HepG2 (cell line): ENCODE data around the gene GMEB2. TPM values are rescaled to one million over a fixed set of nuclear protein-coding genes. Genes with fewer than 3 reads are reported as not detected.

Experiments used
- ATAC-seq: fragments of 200-7000 bp; cut with Tn5 transposase; 3 replicates; pipeline ENCODE4 v1.9.1; 2020; ENCODE audit warnings: mild to moderate bottlenecking, moderate library complexity
- BruUV-seq: library from RNA; stranded (reverse); fragments of 400-500 nt; replicated peaks from 2 replicates; lab custom pipeline; 2021; lab: Mats Ljungman, UMichigan
- CTCF ChIA-PET: fragments of 300-600 bp; formaldehyde crosslinking; extraction: SDS; loops from one replicate; lab custom pipeline; 2021; ENCODE audit warnings: low total read pairs, inconsistent platforms, low intra/inter-chr PET ratio; lab: Yijun Ruan, JAX
- POLR2A ChIA-PET: fragments of 350-600 bp; sonication (Branson Sonifier 250); formaldehyde crosslinking; loops from one replicate; lab custom pipeline; 2020; ENCODE audit warnings: antibody characterized with exemption, inconsistent platforms; lab: Yijun Ruan, JAX
- DNase-seq: peaks from one replicate; pipeline ENCODE4 v3.0.0-alpha.2; 2015; ENCODE audit warnings: low spot score
- FAIRE-seq: peaks from 3 replicates; lab custom pipeline; 2011; peaks lifted over from hg19 to GRCh38; lab: Jason Lieb, UNC
- H2AFZ ChIP-seq: one replicate; pipeline ENCODE4 v1.6.1; 2011; ENCODE audit warnings: low read length, inconsistent platforms
- H3K27ac ChIP-seq: fragments of 300-600 bp; 3 replicates; pipeline ENCODE4 v1.8.0; 2011; ENCODE audit warnings: mixed run types, mild to moderate bottlenecking, mixed read lengths, low read length, inconsistent platforms; ENCODE audit not compliant: insufficient read depth; ENCODE audit errors: extremely low read length
- H3K27me3 ChIP-seq, 2 experiments: fragments of 200-600 bp in 1 of 2; 2 replicates in 1 of 2; 3 replicates in 1 of 2; pipeline versions ENCODE4 v1.6.0 to v1.8.0; 2011; ENCODE audit warnings: low read length in 2 of 2, mild to moderate bottlenecking in 2 of 2, moderate library complexity in 2 of 2, inconsistent platforms in 1 of 2; ENCODE audit not compliant: insufficient read depth in 2 of 2, control insufficient read depth in 1 of 2
- H3K36me3 ChIP-seq, 2 experiments: fragments of 200-600 bp in 1 of 2; replicated peaks in 1 of 2; 2 replicates in 1 of 2; 3 replicates in 1 of 2; pipeline versions ENCODE4 v1.5.1 to v1.8.0; 2011; ENCODE audit warnings: low read length in 2 of 2, inconsistent platforms in 1 of 2; ENCODE audit not compliant: insufficient read depth in 2 of 2, control insufficient read depth in 1 of 2
- H3K4me1 ChIP-seq: 2 replicates; pipeline ENCODE4 v1.5.1; 2012; ENCODE audit warnings: low read length, inconsistent platforms; ENCODE audit not compliant: insufficient read depth
- H3K4me2 ChIP-seq: 2 replicates; pipeline ENCODE4 v1.6.0; 2011; ENCODE audit warnings: low read depth, low read length, inconsistent platforms
- H3K4me3 ChIP-seq, 3 experiments: fragments of 200-600 bp in 1 of 3; sonication (generic), shearing (Covaris generic) in 1 of 3; replicated peaks in 1 of 3; 2 replicates each; pipeline ENCODE4 v1.5.1; 2011 to 2016; ENCODE audit warnings: low read length in 3 of 3, inconsistent platforms in 2 of 3, low read depth in 2 of 3, mild to moderate bottlenecking in 2 of 3, control low read depth in 1 of 3, mixed read lengths in 1 of 3; ENCODE audit not compliant: insufficient read depth in 1 of 3
- H3K79me2 ChIP-seq: one replicate; pipeline ENCODE4 v1.6.1; 2011; ENCODE audit warnings: low read length, inconsistent platforms; ENCODE audit not compliant: insufficient read depth
- H3K9ac ChIP-seq: 2 replicates; pipeline ENCODE4 v1.6.0; 2011; ENCODE audit warnings: mild to moderate bottlenecking, low read depth, low read length, inconsistent platforms; ENCODE audit not compliant: insufficient read depth
- H3K9me3 ChIP-seq: 2 replicates; pipeline ENCODE4 v1.5.1; 2012; ENCODE audit warnings: mild to moderate bottlenecking, low read length
- H4K20me1 ChIP-seq: 2 replicates; pipeline ENCODE4 v1.6.0; 2011; ENCODE audit warnings: inconsistent platforms, mild to moderate bottlenecking, low read length, moderate library complexity; ENCODE audit not compliant: insufficient read depth
- SP1 ChIP-seq, 2 experiments: fragments of 450-650 bp in 1 of 2; sonication (generic) in 1 of 2; formaldehyde crosslinking in 1 of 2; IDR thresholded peaks; 2 replicates each; pipeline versions ENCODE4 v1.4.0 to v1.6.1; 2016 to 2020; ENCODE audit warnings: missing genetic modification reagents in 1 of 2
- ZNF543 ChIP-seq: sonication (generic); formaldehyde crosslinking; IDR thresholded peaks from 2 replicates; pipeline ENCODE4 v1.4.0; 2020; ENCODE audit warnings: mild to moderate bottlenecking, missing genetic modification reagents
- WGBS: methylation state at CpG from one replicate; pipeline ENCODE4 v1.1.6; 2017; ENCODE audit warnings: low lambda C conversion rate; 5-methylcytosine and 5-hydroxymethylcytosine counted together
- in situ Hi-C: cut with HindIII; loops from 2 replicates; pipeline ENCODE4 v1.10.0; 2017; ENCODE audit warnings: low pct_unique_long_range_greater_than_20kb; ENCODE audit not compliant: extremely low pct_ligation_motif_present
- intact Hi-C: fragments of 100-400 bp; cut with micrococcal nuclease; formaldehyde crosslinking; loops from one replicate; pipeline ENCODE4 v1.10.0; 2022; ENCODE audit not compliant: unreplicated experiment
- polyA plus RNA-seq, 8 experiments: library from polyadenylated mRNA; depleted of rRNA in 3 of 8; stranded (reverse) in 7 of 8; unstranded in 1 of 8; fragments of >200 nt; fragmentation: Illumina TruSeq in 4 of 8; extraction: Trizol in 4 of 8; gene quantifications; 2 replicates each; pipeline versions ENCODE4 v1.2.1 to v1.2.3, GENCODE V29; 2011 to 2016; ENCODE audit warnings: low read depth in 4 of 8, missing spikeins in 1 of 8, mixed read lengths in 1 of 8; ENCODE audit not compliant: insufficient read depth in 1 of 8
- total RNA-seq, 5 experiments: library from RNA; depleted of rRNA; stranded (reverse); fragments of >200 nt; fragmentation: Illumina TruSeq; extraction: Trizol; gene quantifications; 2 replicates each; pipeline ENCODE4 v1.2.3, GENCODE V29; 2016; ENCODE audit warnings: low read depth in 1 of 5
- TF ChIP-seq, protein P1 (sequence below): sonication (generic); formaldehyde crosslinking; IDR thresholded peaks from 2 replicates; pipeline ENCODE4 v1.4.0; 2020; ENCODE audit warnings: missing genetic modification reagents, borderline replicate concordance
- TF ChIP-seq, protein P2 (sequence below): sonication (generic); formaldehyde crosslinking; IDR thresholded peaks from 2 replicates; pipeline ENCODE4 v1.8.0; 2022; ENCODE audit warnings: missing genetic modification reagents, mild to moderate bottlenecking, inconsistent platforms, borderline replicate concordance
- TF ChIP-seq, protein P3 (sequence below), 2 experiments: fragments of 450-650 bp in 1 of 2; sonication (generic) in 1 of 2; formaldehyde crosslinking in 1 of 2; IDR thresholded peaks; 2 replicates each; pipeline versions ENCODE4 v1.6.1 to v1.8.0; 2016 to 2022; ENCODE audit warnings: antibody characterized with exemption in 1 of 2, mild to moderate bottlenecking in 1 of 2, missing genetic modification reagents in 1 of 2
- TF ChIP-seq, protein P4 (sequence below): IDR thresholded peaks from 2 replicates; pipeline ENCODE4 v1.6.1; 2016; ENCODE audit warnings: low read depth, control low read depth
- TF ChIP-seq, protein P5 (sequence below): sonication (generic); formaldehyde crosslinking; IDR thresholded peaks from 2 replicates; pipeline ENCODE4 v1.8.0; 2022; ENCODE audit warnings: missing genetic modification reagents, mild to moderate bottlenecking, moderate library complexity, borderline replicate concordance

Gene GMEB2
- total and polyA plus RNA-seq, 2 of the 13 experiments (the other 11 are each of a cell fraction or from before 2014, with no cell fraction given): 10.6 to 12.4 TPM

DNA sequence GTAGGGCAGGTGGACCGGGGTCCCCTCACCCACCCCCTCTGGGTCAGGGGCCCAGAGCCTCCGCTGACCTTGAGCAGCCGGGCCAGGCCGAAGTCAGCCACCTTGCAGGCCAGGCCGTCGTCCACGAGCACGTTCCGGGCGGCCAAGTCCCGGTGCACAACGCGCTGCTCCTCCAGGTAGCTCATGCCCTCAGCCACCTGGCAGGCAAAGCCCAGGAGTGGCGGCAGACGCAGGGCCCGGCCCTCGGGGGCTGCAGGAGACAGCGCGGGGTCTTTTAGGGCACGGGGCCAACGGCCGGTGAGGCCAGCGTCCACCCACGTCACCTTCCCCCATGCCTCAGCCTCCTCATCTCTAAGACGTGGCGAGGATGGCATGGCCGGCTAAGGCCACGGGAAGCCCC, 85.5 kb downstream of the GMEB2 start:
- in situ Hi-C loops: no loop called here
- CTCF ChIA-PET: no interaction called here
- no peak overlapping the region for H2AFZ ChIP-seq
- ATAC-seq: no peak
- no peak overlapping the region for H3K4me2 ChIP-seq
- FAIRE-seq: no peak
- peaks cover 51% of the 10 kb centered on the region for H3K4me1 ChIP-seq
- DNase-seq: no peak
- no peaks in the 10 kb centered on the region; the same call in 1 of the 2 replicates for H4K20me1 ChIP-seq
- H3K79me2 ChIP-seq: no peaks in the 10 kb centered on the region
- no peak overlapping the region for H3K4me3 ChIP-seq
- POLR2A ChIA-PET: no interaction called here
- BruUV-seq: no TSS peak
- intact Hi-C loops: no loop called here
- H3K9me3 ChIP-seq: no peaks in the 10 kb centered on the region
- no peak overlapping the region for H3K27ac ChIP-seq
- WGBS: 52% methylated on average over 5 of the region's 28 CpGs
- no peak overlapping the region for H3K9ac ChIP-seq
- TF ChIP-seq ZNF543 (CRISPR knock-in tag) (no peak), SP1 (IDR thresholded peaks at IDR 0.05) (no peak), SP1 (CRISPR knock-in tag; IDR thresholded peaks at IDR 0.05) (no peak)
- TF ChIP-seq, protein P1, sequence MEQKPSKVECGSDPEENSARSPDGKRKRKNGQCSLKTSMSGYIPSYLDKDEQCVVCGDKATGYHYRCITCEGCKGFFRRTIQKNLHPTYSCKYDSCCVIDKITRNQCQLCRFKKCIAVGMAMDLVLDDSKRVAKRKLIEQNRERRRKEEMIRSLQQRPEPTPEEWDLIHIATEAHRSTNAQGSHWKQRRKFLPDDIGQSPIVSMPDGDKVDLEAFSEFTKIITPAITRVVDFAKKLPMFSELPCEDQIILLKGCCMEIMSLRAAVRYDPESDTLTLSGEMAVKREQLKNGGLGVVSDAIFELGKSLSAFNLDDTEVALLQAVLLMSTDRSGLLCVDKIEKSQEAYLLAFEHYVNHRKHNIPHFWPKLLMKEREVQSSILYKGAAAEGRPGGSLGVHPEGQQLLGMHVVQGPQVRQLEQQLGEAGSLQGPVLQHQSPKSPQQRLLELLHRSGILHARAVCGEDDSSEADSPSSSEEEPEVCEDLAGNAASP: no peak
- TF ChIP-seq, protein P2, sequence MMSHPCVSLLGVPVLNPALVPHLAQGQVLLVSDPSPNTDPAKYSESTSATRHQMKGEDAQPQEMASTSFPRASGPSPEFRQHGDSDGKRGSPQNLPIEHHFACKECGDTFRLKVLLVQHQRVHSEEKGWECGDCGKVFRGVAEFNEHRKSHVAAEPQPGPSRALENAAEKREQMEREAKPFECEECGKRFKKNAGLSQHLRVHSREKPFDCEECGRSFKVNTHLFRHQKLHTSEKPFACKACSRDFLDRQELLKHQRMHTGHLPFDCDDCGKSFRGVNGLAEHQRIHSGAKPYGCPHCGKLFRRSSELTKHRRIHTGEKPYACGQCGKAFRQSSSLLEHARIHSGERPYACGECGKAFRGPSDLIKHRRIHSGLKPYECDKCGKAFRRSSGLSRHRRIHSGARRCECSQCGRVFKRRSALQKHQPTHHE: no peak
- TF ChIP-seq, protein P3, sequence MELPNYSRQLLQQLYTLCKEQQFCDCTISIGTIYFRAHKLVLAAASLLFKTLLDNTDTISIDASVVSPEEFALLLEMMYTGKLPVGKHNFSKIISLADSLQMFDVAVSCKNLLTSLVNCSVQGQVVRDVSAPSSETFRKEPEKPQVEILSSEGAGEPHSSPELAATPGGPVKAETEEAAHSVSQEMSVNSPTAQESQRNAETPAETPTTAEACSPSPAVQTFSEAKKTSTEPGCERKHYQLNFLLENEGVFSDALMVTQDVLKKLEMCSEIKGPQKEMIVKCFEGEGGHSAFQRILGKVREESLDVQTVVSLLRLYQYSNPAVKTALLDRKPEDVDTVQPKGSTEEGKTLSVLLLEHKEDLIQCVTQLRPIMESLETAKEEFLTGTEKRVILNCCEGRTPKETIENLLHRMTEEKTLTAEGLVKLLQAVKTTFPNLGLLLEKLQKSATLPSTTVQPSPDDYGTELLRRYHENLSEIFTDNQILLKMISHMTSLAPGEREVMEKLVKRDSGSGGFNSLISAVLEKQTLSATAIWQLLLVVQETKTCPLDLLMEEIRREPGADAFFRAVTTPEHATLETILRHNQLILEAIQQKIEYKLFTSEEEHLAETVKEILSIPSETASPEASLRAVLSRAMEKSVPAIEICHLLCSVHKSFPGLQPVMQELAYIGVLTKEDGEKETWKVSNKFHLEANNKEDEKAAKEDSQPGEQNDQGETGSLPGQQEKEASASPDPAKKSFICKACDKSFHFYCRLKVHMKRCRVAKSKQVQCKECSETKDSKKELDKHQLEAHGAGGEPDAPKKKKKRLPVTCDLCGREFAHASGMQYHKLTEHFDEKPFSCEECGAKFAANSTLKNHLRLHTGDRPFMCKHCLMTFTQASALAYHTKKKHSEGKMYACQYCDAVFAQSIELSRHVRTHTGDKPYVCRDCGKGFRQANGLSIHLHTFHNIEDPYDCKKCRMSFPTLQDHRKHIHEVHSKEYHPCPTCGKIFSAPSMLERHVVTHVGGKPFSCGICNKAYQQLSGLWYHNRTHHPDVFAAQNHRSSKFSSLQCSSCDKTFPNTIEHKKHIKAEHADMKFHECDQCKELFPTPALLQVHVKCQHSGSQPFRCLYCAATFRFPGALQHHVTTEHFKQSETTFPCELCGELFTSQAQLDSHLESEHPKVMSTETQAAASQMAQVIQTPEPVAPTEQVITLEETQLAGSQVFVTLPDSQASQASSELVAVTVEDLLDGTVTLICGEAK (IDR thresholded peaks at IDR 0.05): no peak
- TF ChIP-seq, protein P3 (CRISPR knock-in tag; IDR thresholded peaks at IDR 0.05): no peak
- TF ChIP-seq, protein P4, sequence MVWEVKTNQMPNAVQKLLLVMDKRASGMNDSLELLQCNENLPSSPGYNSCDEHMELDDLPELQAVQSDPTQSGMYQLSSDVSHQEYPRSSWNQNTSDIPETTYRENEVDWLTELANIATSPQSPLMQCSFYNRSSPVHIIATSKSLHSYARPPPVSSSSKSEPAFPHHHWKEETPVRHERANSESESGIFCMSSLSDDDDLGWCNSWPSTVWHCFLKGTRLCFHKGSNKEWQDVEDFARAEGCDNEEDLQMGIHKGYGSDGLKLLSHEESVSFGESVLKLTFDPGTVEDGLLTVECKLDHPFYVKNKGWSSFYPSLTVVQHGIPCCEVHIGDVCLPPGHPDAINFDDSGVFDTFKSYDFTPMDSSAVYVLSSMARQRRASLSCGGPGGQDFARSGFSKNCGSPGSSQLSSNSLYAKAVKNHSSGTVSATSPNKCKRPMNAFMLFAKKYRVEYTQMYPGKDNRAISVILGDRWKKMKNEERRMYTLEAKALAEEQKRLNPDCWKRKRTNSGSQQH (CRISPR knock-in tag): no peak
- TF ChIP-seq, protein P5, sequence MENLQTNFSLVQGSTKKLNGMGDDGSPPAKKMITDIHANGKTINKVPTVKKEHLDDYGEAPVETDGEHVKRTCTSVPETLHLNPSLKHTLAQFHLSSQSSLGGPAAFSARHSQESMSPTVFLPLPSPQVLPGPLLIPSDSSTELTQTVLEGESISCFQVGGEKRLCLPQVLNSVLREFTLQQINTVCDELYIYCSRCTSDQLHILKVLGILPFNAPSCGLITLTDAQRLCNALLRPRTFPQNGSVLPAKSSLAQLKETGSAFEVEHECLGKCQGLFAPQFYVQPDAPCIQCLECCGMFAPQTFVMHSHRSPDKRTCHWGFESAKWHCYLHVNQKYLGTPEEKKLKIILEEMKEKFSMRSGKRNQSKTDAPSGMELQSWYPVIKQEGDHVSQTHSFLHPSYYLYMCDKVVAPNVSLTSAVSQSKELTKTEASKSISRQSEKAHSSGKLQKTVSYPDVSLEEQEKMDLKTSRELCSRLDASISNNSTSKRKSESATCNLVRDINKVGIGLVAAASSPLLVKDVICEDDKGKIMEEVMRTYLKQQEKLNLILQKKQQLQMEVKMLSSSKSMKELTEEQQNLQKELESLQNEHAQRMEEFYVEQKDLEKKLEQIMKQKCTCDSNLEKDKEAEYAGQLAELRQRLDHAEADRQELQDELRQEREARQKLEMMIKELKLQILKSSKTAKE: no peak
- peaks cover 45 to 75% of the 10 kb centered on the region in 2 experiments for H3K27me3 ChIP-seq
- H3K36me3 ChIP-seq: no peaks in the 10 kb centered on the region
